HG02943 (cell line): ENCODE results near the gene CEP72.

Experiments
- ATAC-seq: cut with Tn5 transposase; IDR thresholded peaks from one replicate; pipeline ENCODE4 v1.9.1; 2021; ENCODE audit warnings: mild to moderate bottlenecking, low read depth, moderate library complexity; ENCODE audit not compliant: unreplicated experiment

Gene CEP72

DNA sequence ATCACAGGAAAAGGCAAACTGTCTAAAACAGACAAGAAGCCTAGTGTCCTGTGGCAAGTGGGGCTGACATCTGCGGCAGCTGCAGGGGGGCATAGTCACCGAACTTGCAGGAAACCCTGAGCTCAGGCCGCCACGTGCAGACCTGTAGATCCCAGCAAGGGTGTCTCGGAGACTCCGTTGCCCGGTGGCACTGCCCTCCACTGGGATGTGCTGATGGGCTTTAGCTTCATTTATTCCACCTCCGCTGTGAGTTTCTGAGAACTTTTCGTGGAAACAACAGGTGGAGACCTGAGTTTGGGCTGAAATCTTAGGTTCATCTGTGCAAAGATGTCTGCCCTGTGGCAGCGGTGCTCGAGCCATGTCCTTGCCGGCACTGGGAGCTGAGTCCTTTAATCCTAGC, 22.1 kb downstream of the CEP72 start:
- ATAC-seq, result no peak

- ATAC-seq, result no peak
Observed at GRCh38 chr5:635306-636055, 23.3 kb downstream of the CEP72 start.

GRCh38 chr5:636951-637350, 24.8 kb downstream of the CEP72 start:
- no peak for ATAC-seq

- ATAC-seq, result no peak
Observed at GRCh38 chr5:637581-638450, 25.7 kb downstream of the CEP72 start.

GRCh38 chr5:638501-639252, 26.5 kb downstream of the CEP72 start:
- ATAC-seq, result no peak

GRCh38 chr5:639253-639530, 27.1 kb downstream of the CEP72 start:
- no peak for ATAC-seq

DNA sequence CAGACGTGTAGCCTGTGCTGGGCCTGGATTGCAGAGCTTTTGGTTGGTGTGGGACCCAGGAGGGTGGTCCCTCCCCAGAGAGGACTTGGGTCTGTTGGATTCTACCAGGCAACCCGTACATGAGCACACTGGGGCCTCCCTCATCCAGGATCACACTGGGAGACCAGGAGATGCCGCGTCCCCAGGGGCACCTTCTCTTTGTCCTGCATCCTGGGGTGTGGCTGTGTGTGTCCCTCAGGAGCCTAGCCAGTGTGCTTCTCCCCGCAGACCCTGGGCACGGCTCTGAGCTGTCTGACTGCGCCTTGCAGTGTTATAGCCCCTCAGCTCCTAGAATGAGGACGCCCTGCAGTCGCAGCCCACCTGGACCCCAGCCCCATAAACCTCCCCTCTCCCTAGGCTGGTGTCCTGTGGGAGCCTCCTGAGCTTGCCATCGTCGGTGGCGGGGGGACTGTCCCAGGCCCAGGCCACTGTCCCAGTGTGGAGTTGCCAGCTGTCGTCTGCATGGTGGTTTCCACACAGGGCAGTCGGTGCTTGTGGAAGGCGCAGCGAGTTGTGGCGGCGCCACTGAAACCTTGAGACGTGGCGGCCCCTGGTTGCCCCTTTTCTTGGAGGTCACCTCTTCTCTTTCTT, 27.6 kb downstream of the CEP72 start:
- no peak for ATAC-seq

DNA sequence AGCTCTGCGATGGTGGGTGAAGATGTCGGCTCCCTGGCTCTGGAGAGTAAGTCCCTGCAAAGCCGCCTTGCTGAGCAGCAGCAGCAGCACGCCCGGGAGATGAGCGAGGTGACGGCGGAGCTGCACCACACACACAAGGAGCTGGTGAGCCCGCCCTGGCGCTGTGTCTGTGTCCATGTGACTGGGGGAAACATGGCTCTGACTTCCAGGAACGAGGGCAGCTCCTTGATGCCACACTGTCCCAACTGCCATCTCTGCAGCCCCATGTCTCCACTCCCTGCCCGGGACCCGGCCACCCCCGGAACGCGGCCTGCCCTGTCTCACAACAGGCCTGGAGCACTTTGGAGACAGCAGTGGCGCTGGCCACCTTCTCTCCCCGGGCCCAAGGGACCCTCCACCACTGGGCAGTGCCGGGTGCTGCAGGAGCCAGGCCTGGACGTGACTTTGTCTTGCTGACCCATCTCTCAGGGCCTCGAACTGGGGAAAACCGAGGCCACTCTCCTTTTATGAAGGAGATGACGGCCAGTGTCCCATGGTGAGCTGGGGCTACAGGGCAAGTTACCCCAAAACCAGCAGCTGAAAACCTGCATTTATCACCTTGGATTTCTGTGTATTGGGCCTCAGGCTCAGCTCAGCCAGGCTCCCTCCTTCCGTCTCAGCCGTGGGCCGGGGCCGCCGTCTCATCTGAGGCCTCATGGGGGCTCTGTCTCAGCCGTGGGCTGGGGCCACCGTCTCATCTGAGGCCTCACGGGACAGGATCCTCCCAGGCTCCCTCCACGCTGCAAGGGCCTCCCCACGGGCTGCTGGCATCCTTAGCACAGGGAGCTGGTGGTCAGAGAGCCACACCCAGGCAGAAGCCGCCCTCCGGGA, 28.6 kb downstream of the CEP72 start:
- ATAC-seq, result no peak

- no peak for ATAC-seq
Observed at GRCh38 chr5:641331-641765, 29.2 kb downstream of the CEP72 start.

DNA sequence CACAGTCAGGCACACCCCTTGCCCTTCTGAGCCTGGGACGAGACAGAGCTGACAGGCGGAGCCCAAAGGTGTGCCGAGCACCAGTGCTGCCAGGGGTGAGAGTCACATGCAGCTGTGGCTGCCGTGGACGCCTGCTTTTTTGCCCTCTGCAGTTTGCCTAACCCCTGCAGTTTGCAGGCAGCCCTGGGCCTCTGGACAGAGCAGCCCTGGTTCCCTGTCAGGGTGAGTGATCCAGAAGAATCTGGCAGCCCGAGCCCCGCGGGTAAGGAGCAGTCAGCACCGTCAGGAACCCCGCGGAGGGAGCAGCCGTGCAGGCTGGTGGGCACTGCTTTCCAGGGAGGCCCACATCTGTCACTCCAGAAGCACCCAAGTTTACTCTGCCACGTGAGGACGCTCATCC, 30.3 kb downstream of the CEP72 start:
- ATAC-seq, result no peak

DNA sequence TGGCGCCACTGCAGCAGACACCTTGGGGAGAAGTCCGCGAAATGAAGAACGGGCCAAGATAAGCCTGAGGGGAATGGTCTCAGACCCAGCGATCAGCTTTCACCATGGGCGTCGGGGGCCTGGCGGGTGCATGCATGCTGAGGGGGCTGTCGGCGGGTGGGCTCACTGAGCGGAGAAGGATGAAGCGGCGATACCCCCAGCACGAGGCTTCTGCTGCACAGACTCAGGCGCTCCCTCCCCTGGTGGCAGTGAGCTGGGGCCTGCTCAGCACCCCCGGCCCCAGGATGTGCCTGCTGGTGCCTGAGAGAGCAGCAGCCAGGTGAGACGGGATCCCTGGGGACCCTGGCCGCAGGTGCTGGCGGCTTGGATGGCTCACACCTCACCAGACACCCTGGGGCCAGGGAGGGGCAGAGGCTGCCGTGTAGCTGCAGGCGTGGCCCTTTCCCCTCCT, 31.2 kb downstream of the CEP72 start:
- peak; percentile 38 for ATAC-seq

- peak; percentile 75 for ATAC-seq
Observed at GRCh38 chr5:643811-644271, 31.7 kb downstream of the CEP72 start.

DNA sequence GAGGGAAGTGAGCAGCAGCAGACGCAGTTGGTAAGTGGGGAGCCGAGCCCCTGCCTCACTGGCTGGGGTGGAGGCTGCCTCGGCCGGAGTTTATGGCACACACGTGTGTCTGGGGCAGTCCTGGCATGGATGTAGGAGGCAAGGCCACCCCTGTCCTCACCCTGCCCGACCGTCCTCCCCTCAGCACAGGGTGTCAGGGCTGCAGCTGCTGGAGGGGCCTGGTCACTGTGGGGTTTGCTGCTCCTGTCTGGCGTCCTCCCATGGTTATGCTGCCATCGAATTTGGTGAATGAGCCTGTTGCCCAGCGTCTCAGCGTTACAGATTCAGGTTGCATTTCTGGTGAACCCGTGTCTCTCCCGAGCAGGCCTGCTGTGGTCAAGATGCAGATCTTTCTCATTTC, 32.4 kb downstream of the CEP72 start:
- ATAC-seq, result no peak

DNA sequence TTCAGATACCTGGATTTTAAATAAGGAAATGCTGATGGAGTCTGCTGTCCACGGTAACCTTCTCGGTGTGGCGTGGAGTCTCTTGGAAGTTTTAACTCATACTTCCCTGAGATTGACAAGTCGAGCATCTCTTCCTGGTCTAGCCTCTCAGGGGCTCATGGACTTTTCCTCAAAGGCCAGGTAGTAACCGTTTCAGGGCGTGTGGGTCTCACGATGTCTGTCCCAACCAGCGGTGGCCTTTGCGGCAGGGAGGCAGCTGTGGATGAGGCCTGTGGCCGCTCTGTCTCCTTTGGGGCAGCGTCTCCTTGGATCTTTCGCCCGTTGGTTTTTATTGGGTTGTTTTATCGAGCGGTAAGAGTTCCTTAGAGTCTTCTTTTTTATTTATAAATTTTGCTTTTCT, 32.8 kb downstream of the CEP72 start:
- no peak for ATAC-seq

- no peak for ATAC-seq
Observed at GRCh38 chr5:645421-645820, 33.3 kb downstream of the CEP72 start.

- ATAC-seq, result no peak
Observed at GRCh38 chr5:646396-647201, 34.5 kb downstream of the CEP72 start.

GRCh38 chr5:647311-647710, 35.2 kb downstream of the CEP72 start:
- ATAC-seq, result no peak

DNA sequence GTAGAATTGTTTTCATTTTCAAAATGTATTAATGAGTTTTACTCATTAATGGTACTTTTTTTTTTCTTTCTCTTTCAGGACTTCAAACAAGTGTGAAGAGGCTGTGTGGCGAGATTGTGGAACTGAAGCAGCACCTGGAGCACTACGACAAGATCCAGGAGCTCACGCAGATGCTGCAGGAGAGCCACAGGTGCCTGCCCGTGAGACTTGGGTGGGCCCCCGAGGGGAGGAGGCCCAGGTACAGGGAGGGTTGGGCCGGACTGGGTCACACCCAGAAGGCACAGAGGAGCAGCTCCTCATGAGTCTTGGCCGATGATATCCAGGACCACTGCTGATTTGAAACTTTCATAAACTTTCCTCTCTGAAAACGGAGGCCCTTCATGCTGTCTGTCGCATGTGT, 35.6 kb downstream of the CEP72 start:
- ATAC-seq, result no peak
